CD4-positive, alpha-beta T cell treated with Interleukin-17A for 1 hour (primary cell): ENCODE data around the gene AK9.

Experiments used
- DNase-seq: peaks from one replicate; pipeline ENCODE4 v3.0.0-alpha.2; 2020

The AK9 gene

DNA sequence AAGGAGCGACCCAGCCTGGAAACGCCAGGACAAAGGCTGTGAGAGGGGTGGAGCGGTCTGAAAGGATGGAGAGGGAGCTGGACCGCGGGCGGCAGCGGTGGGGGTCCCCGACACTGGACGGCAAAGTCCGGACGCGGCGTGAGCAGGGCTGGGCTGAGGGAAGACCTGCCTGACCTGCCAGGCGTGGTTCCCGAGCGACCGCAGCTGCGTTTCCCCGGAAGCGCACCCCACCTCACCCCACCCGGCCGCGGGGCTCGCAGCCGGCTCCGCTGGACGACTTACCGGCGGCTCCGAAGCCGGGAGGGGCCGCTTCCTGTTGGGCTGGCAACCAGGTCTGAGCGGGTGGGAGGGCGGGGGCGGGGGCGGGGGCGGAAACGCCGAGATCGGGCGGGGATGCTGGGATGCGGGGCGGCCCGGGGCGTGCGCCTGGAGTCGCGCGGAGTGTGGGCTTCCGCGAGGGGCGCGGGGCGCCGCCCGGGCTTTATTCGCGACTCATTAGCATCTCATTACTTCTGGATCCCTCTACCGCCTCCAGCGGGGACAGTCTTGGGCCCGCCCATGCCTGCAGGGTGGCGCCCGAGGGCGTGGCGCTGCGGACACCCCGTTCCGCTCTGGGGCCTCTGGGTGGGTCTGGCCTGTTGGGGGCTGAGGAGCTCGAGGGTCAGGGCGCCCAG is 235.4 kb downstream of the AK9 start, which contains the start of gene MICAL1:
MICAL1 (minus strand) TSS at position 336 of the 674 bp plus-strand sequence. CDS start 1,576 bp downstream, outside the sequence.
- DNase-seq, result peak; percentile 82

DNA sequence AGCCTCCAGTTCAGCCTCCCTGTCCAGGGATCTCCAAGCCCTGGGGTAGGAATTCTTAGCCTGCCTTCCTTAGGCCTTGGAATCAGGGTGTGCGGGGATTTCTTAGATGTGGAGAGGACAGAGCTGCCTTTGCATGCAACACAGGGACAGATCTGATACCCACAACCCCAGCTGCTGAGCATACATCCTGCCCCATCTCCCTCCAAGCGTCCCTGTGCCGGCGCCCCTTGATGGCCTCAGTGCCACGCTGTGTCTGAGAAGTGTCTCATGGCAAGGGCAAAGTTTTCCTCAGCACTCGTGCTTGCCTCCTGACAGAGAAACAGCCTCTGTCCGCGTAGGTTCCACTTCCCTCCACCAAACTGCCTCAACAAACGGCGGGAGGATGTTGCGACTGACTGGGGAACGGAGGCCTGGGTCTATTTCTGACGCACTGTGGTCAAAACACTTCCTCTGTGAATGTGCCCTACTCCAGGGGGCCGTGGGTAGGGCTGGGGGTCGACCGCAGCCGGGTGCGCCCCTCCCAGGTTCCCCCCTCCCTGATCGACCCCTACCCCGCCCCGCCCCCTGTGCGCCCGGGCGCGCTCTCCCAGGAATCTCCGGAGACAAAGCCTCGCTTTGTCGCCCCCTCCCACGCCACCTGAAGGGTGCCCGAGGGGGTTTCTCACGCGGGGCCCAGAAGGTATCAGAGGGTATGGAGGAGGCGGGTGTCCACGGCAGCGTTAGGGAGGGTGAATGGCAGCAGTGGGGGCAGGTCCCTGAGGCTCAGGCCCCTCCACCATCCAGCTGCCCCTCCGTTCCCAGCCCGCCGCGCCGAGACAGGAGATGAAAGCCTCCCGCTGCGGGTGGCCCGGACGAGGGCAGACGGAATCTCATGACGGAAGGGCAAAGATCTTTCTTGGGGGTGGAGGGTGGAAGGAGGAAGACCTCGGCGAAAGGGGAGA is 236.2 kb downstream of the AK9 start:
- peak; percentile 82 for DNase-seq

DNA sequence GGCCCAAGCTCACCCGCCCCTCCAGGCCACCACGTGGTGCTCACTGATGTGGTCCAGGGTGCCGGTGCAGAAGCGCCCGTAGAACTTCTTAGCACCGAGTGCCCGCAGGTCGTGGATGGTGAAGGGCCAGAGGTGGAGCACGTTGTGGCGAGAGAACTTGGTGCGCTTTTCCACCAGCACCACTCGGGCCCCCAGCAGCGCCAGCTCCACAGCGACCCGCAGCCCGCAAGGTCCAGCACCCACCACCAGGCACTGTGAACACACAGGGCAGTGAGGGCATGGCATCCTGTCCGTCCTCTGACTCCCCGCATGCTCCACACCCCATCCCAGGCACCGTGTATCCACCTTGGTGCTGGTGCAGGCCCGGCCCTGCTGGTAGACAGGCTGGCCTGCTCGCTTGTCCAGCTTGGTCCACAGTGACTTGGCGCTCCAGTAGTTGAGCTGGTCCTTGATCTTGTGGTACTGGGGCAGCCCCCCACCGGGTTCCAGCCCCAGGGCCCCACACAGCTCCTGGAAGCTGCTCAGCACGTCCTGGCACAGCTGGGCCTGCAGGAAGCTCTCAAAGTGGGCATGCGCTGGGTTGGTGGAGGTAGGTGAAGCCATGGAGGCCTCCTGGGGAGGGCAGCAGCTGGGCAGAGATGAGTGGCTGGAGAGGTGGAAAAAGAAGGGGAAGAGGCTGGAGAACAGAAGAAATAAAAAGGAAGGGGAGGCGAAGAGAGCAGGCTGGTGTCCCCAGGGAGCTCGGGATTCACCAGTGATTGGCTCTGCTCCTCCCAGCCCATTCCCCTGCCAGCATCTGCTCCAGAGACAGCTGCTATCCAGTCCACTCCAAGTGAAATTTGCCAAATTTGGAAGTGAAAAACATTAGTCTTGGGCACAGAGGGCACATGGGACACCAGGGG is 237.2 kb downstream of the AK9 start:
- no peak for DNase-seq

DNA sequence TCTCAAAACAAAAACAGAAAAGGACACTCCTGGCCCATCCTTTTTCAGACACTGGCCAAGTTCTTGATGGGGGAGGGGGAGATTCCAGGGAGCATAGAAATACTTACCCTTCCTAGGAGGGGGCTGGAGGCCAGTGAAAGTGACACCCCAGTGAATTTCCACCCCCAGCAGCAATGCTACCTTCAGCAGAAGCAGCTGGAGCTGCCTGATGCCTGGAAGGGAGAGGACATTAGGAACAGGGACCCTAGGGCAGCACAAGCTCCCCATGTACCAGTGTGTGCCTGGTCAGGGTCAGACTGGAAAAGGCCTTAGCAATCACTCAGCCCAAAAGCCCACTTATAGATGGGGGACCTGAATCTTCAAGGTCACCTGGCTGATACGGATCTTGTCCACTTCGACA is 237.8 kb downstream of the AK9 start:
- no peak for DNase-seq

DNA sequence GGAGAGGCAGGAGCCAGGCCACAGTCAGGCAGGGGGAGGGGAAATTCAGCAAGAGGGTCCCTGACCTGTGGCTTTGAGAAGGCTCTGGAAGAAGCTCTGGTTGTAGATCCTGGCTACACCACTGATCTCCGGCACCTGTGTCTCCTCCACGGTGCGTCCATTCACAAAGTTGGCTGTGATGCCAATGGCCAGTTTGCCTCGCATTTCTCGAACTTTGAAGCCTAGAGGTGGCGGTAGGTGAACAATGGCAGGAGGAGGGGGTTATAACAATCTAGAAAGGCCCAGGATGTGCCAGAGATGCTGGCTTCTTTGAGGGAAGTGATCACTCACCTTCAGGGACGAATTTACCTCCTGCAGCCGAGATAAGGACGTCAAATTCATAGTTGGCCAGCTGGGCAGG is 238.8 kb downstream of the AK9 start:
- DNase-seq, result no peak

DNA sequence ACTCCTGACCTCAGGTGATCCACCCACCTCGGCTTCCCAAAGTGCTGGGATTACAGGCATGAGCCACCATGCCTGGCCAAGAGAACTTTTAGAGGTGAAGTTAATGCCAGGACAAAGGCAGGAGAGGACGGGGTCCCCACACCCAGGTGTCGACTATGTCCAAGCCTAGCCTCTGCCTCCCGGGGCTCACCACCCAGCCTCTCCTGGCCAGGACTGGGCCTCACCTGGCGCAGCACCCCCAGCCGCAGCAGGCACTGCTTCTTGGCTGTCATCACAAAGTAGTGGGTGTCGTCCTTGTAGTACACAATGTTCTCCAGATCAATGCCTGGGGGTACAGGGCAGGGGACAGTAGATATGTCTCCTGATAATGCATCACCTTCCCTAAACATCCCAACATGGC is 239.6 kb downstream of the AK9 start:
- DNase-seq, result no peak

DNA sequence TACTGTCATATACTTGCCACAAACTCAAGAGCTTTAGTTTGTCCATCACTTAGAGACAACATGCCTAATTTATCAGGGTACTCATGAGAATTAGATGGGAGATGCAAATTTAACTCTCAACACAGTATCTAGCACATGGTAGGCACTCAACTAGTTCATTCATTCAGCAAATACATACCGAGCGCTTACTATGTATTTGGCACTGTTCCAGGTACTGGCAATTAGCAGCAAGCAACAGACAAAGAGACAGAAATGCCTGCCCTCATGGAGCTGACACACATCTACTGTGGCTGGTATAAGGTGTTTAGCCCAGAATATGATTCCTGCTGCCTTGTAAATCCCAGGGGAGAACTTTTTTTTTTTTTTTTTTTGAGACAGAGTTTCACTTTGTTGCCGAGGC is 240.2 kb downstream of the AK9 start:
- DNase-seq, result no peak

DNA sequence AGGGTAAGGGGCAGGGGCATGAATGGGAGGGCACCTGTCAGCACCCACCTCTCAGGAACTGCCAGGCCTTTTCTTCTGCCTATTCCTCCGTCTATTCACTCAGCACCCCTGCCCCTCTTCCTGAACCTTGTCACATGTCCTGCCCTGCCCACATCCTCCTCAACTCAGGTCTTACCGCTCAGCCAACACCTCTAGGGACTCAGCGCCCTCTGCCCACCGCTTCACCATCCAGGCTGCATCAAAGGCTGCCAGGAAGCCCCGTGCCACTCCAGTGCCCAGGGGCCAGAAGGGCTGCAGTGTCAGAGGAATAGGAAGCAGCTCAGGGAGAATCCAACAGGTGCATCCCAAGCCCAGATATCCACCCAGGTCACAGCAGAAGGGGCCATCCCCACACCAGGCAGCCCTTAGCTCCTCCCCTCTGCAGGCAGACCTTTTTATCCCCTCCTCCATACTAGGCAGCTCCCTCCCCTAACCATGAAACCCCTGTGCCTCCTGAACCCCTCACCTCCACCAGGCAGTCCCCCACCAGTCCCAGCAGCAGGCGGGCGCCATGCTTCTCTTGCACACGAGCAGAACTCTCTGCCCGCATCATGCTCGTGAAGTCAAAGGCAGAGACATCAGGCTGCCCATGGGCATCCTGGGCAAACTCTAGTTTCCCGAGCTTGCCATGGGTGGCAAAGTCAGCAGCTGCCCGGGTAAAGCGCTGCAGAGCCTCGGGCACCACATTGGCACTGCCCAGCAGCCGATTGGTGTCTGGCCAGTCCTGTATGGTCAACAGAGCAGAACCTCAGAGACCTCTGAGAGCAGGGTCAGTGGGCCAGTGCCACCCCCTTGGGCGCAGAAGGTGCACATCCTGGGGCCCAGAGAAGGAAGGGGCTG is 241.0 kb downstream of the AK9 start:
- DNase-seq, result peak; percentile 55

DNA sequence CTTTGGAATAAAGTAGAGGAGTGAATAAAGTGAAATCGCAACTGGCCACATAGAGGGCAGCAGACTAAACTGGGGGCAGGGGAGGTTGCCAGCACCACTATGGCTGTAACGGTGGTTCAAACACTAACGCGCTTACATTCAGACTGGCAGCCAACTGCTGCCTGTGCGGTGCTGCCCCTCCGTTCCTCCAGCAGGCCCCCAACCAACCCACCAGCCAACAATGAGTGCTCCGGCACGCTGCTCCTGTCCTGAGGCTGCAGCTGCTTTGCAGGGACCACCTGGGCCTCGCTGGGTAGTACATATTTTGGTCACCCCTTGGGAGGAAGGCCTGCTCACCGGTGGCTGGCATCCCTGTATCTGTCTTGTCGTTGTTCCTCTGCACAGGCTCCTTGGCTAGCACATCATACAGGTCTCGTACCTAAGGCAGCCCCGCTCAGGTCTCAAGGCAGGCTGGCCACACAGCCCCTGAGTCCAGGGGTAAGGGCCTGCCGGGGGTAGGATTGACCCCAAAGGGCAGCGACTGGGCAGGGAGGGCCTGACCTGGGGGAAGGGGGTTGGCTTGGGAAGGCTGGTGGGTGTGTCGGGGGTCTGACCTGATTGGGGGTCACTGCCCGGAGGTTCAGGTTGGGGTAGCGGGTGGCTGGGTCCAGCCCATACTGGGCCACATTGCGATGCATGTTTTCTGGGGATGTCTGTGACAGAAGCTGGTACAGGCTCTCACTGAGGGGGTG is 241.8 kb downstream of the AK9 start:
- no peak for DNase-seq

DNA sequence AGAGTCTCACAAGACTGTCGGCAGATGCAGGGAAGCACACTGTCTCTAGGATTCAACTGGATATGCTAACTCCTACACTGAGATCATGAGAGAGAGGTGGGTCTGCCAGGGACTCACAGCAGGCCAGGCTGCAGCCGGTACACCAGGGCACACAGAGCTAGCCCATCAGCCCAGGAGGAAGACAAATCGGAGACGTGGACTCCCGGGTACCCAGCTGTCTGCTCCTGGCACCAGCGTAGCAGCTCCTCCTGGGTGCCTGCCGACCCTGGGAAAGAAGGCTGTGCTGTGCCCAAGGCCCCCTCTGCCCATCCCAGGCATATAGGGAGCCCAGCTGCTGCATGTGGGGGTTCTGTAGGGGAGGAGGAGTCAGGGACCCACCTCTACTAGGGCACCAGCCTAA is 242.4 kb downstream of the AK9 start:
- no peak for DNase-seq

DNA sequence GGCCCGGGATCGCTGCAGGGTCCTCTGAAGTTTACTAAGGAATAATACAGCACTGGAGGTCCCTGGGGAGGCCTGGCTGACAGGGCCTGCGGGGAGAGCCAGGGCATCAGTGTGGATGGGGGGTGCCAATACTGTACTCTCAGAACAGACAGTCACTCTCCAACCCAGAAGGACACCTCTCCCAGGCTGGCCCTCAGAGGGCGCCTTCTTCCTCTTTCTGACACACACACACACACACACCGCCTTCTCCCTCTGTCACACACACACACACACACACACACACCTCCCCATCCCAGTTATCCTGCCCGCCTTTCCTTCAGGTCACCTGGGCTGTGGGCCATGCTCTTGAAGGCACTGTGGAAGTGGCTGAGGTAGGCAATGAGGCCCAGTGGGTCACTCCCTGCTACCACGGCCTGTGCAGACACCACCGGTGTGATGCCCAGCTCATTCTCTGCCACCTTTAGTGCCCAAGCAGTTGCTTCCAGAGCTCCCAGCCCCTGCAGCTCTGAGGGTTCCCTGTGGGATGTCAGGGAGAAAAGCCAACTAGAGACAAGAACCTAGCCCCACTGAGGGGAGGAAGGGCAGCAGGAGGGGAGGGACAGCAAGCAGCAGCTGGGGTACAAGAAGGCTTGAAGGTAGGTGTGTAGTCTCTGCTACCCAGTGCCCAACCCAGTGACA is 243.0 kb downstream of the AK9 start:
- DNase-seq, result no peak

DNA sequence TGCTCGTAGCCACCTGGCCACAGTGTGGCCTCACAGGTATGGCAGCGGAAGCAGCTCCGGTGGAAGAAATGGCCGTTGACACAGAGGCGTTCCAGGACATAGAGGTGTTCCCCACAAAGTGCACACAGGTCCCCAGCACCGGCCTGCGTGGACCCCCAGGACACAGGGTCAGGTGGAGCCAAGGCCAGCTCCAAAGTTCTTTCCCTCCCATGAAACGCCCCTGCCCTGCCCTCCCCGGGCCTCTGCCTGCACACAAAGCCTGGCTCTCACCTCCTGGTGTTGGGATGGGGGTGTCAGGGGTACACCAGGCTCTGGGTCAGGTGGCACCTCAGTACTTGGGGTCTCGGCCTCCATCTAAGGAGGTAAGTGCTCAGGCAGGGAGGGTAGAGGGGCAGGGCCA is 243.9 kb downstream of the AK9 start:
- DNase-seq, result no peak

DNA sequence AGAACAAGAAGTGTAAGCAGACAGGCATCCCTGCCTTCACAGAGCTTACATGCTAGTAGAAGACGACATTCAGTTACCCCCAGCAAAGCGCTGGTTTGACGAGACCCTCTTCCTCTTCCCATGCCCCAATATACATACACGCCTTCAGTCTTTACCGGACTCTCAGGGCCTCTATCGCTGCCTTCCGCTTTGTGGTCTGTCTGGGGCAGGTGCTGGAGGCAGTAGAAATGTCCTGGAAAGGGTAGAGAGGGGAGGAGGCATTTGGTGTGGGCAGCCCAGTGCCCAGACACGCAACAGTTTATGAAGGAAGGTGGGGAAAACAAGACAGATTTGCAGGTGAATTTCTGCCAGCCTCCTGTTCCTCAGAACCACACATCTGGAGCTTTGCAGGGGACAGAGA is 244.5 kb downstream of the AK9 start:
- DNase-seq, result no peak

DNA sequence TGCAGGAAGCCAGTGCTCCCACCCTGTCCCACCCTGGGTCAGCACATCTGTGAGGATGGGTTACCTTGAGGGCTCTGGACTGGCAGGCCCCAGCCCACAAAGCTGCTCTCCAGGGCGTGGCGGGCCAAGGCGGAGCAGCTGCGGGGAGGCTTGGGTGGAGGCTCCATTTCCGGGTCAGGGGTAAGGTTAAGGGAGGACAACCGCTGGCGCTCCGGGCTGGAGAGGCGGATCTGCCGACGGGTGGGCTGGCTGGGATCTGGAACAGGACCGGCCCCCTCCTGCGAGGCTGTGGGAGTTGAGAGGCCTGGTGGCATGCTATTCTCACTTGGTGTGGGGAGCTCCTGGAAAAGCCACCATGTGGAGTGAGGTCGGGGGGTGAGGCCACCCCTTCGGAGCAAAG is 244.9 kb downstream of the AK9 start:
- no peak for DNase-seq

DNA sequence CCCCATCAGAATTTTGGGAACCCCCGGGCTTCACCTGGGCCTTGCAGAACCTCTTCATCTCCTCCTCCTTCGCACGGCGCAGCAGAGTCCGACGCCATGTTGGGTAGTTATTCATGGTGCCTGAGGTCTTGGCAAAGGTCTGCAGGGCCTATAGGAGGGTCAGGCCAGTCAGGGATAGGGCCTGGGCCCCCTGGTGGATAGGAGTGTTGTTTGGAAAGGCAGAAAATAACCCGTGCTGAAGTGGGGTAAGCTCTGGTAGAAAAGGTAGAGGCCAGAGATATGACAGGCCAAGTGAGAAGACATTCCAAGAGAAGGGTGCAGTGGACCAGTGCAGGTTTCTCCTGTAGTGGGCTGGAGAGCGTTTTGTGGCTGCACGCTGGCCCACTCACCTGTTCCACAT is 245.6 kb downstream of the AK9 start:
- no peak for DNase-seq

DNA sequence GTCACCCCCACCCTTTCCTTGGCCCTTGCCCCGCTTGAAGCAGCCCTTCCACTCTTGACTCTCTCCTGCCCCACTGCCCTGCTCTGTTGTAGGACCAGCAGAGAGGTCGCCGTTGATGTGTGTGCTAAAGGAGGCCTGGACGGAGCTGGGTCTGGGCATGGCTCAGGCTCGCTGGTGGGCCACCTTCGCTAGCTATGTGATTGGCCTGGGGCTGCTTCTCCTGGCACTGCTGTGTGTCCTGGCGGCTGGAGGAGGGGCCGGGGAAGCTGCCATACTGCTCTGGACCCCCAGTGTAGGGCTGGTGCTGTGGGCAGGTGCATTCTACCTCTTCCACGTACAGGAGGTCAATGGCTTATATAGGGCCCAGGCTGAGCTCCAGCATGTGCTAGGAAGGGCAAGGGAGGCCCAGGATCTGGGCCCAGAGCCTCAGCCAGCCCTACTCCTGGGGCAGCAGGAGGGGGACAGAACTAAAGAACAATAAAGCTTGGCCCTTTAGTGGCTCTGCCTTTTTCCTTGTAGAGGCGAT is 247.5 kb downstream of the AK9 start:
- DNase-seq, result no peak
